NCI-H2029 (cell line): ENCODE results near the gene OR3A2.
"Not testable (repeated sequence)": the region's sequence is repeated elsewhere in the genome, so short reads cannot be mapped to it uniquely, and the experiment has no call there.

Experiments
- DNase-seq: peaks from one replicate; lab custom pipeline; 2025; lab: John Stamatoyannopoulos, UW

OR3A2 gene

DNA sequence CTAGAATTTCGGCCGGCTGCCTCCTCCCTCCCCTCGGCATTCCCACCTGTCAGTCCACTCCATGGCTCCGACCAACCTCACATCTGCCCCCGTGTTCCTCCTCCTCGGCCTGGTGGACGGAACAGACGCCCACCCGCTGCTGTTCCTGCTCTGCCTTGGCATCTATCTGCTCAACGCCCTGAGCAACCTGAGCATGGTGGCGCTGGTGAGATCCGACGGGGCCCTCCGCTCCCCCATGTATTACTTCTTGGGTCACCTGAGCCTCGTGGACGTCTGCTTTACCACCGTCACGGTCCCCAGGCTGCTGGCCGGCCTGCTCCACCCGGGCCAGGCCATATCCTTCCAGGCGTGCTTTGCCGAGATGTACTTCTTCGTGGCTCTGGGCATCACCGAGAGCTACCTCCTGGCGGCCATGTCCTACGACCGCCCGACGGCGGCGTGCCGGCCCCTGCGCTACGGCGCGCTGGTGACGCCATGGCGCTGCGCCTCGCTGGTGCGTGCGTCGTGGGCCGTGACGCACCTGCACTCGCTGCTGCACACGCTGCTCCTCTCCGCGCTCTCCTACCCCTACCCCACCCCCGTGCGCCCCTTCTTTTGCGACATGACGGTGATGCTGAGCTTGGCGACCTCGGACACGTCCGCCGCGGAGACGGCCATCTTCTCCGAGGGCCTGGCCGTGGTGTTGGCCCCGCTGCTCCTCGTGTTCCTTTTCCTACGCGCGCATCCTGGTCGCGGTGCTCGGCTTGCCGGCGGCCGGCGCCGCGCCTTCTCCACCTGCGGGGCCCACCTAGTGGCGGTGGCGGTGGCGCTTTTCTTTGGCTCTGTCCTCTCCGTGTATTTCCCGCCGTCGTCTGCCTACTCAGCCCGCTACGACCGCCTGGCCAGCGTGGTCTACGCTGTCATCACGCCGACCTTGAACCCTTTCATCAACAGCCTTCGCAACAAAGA lies at the start of gene OR3A2:
Gene OR3A2 (minus strand): TSS at position 440 of the 948 bp plus-strand sequence.
- DNase-seq: no peak

DNA sequence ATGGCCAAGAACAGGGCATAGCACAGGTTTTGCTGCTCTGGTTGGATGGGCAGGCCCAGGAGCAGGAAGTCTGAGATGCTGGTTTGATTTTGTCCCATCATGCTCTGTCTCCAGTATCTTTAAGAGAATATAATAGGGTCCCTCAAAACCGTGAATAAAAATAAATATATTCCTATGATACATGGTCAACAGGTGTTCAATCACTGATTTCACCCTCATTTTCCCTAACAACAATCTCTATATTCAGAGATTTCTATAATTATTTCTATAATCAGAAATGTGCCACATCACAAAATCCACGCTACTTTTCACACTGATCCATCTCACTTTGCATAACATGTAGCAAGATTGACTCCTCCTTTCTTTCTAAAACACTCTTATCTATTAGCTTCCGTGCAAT lies 47.6 kb upstream of the OR3A2 start, which contains the start of gene OR1E2:
Gene OR1E2 (minus strand): TSS at position 101 of the 400 bp plus-strand sequence. CDS start 0 bp downstream, at position 101.
- DNase-seq: no peak

GRCh38 chr17:3433215-3433614 lies 47.1 kb upstream of the OR3A2 start:
- not testable (repeated sequence) for DNase-seq

- DNase-seq: no peak
Measured at GRCh38 chr17:3418222-3418621, 32.1 kb upstream of the OR3A2 start.

GRCh38 chr17:3415610-3416009 lies 29.5 kb upstream of the OR3A2 start:
- DNase-seq: no peak

- not testable (repeated sequence) for DNase-seq
Measured at GRCh38 chr17:3412216-3412615, 26.1 kb upstream of the OR3A2 start.

DNA sequence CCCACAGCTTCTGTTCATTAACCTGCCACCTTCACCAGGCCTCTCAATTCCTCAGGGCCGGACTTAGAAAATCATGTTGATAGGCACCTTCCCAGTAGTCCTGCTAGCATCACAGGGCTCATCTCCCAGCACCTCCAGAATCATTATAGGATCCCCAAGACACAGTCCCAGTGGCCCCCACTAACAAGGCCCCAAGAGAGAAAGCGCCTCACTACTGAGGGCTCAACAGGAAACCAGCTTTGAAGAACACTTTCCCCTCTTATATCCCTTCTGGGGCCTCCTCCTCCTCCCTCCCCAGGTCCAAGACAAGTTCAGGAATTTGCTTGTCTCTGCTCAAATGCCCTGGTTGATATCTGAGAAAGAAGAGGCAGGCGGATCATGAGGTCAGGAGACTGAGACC lies 25.0 kb upstream of the OR3A2 start, which contains the start of gene OR3A3:
Gene OR3A3 (plus strand): TSS at position 301 of the 400 bp plus-strand sequence.
- DNase-seq: no peak

- not testable (repeated sequence) for DNase-seq
Measured at GRCh38 chr17:3403856-3404255, 17.7 kb upstream of the OR3A2 start.

DNA sequence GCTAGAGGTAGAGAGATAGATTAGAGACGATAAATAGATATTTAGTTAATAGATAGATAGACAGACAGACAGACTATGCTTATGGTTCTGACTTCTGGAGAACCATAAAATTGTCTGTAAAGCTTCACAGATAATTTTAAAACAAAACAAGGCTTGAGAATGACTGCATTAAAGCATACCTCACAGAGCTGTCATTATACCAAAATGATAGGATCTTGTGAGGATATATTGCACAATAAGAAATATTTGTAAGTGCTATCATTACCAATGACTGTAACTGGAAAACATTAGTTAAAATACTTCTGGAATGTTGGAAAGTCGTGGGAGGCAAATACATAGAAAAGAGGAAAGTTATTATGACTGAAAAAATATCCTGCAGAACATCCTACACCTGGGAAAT lies 15.7 kb upstream of the OR3A2 start:
- no peak for DNase-seq

GRCh38 chr17:3400055-3400454 lies 13.9 kb upstream of the OR3A2 start:
- no peak for DNase-seq

DNA sequence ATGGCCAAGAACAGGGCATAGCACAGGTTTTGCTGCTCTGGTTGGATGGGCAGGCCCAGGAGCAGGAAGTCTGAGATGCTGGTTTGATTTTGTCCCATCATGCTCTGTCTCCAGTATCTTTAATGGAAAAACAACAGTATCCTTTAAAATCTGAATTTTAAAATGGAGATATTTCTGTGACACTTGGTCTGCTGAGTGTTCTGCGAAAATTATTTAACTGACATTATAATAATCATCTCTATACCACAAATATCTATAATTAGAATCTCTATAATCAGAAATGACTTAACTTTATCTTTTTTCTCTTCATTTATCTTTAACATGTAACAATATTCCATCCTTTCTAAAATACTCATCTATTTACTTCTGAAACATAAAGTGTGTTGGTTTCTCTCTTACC lies 12.2 kb upstream of the OR3A2 start, which contains the start of gene OR1E1:
Gene OR1E1 (minus strand): TSS at position 101 of the 400 bp plus-strand sequence. CDS start 0 bp downstream, at position 101.
- DNase-seq: no peak

DNA sequence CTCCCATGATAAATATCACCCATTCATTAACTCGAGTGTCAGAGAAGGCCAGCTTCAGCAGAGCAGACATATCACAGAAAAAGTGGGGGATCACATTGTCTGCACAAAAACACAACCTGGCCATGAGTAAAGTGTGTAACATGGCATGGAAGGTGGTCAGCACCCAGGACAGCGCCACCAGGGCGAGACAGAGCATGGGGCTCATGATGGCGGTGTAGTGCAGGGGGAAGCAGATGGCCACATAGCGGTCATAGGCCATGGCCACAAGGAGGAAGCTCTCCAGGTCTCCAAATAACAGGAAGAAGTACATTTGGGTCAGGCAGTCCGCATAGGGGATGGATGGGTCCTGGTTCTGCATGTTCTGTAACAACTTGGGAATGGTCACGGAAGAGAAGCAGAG lies 11.7 kb upstream of the OR3A2 start:
- not testable (repeated sequence) for DNase-seq

DNA sequence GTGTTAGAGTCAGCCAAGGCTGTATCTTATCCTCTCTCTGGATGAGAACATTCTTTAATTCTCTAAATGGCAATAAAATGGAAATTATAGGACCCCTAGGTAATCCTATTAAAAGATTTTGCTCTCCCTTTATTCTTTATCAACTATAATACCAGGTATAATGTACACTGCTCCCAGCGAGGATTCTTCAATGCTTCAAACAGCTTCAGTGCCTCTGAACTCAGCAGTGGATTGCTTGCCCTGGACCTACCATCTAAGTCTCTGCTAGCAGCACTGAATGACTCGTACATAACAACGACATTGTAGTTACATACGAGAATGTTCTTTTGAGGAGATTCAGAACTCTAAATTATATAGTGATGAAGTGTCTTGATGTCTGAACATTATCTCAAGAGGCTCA lies 3.7 kb upstream of the OR3A2 start:
- DNase-seq: no peak

DNA sequence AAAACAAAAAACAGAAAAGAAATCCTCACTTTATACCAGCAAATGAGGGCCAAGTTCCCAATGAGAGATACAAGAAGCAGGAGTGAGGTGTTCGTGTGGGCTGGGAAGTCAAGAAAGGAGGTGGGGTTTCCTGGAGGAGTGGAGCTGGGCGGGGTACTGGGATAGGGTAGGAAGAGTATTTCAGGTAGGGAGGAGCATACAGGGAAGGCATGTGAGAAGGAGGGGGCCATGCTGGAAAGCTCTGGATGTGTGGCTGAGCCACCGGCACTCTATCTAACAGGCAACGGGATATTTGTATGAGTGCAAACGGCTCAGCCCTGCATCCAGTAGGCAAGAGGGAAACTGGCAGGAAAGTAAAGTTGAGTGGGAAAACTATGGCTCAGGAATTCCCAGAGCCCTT lies 4.2 kb downstream of the OR3A2 start:
- DNase-seq: no peak

GRCh38 chr17:3378321-3378720 lies 7.8 kb downstream of the OR3A2 start:
- DNase-seq: no peak

- DNase-seq: not testable (repeated sequence)
Measured at GRCh38 chr17:3371167-3371566, 14.9 kb downstream of the OR3A2 start.

GRCh38 chr17:3342782-3343181 lies 43.3 kb downstream of the OR3A2 start:
- DNase-seq: not testable (repeated sequence)

DNA sequence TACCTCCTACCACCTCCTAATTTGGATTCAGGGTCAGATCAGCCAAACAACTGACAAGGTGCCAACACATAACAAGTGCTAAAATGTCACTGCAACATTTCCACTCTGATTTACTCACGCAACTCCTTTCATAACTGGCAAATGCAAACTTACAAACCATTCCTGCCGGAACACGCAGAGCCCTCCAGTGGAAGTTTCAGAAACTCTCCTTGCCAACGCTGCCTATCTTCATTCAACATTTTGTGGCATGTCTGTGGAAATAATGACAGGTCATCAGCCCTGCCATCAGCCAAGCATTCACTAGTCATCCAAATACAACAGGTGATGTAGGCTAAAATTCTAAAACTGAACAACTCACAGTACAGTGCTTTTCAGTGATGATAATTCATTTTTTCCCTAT lies 50.2 kb downstream of the OR3A2 start:
- no peak for DNase-seq

GRCh38 chr17:3318336-3318735 lies 67.8 kb downstream of the OR3A2 start:
- DNase-seq: no peak

DNA sequence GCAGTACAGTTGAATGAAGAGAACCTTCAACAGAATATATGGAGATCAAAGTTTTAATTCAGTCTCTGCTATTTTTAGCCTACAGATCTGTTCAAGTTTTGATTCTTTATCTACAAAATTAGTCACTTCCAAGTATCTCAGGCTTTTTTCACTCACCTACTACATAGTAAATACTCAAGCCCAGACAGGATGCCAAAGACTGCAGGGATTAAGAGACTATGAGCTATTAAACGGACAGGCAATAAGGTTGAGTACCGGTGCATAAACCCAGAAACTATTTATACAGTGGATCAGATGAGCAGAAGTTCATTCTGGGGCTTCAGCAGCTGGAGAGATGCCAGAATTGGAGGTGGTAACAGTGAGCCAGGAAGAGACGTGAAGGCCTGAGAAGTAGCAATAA lies 69.3 kb downstream of the OR3A2 start:
- DNase-seq: no peak

DNA sequence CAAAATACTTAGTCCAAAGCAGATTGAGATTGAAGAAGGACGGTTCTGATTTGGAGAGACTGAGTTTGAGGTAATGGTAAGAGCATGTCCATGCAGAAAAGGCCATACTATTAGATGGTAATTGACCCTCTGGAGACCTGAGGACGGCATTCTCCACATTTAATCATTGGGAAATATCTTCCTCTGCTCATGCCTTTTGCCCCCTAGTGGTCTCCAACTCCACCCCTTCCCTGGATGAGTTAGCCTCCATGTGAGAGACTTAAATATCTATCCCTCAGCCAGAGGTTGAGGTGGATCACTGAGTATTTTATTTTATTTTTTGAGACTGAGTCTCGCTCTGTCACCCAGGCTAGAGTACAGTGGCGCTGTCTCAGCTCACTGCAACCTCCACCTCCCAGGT lies 77.5 kb downstream of the OR3A2 start:
- DNase-seq: no peak

DNA sequence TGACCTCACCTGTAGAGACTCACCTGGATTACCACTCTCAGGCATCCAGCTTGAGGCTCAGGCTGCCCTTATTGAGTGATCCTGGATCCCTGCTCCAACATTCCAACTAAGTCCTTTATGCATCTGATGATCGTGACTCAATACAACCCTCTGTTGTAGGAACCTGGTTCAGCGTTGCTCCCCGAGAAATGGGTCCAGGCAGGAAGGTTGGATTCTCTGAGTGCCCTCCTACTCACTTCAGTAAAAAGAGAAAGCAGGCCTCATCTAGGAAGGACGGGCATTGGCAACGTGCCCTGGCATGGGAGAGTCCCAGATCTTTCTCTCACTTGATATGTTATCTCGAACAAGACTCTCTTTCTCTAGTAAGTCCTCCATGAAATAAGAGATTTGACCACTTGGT lies 87.8 kb downstream of the OR3A2 start, which contains the start of gene OR3A1:
Gene OR3A1 (minus strand): TSS at position 101 of the 400 bp plus-strand sequence. CDS start 5,778 bp downstream, outside the sequence.
- no peak for DNase-seq

DNA sequence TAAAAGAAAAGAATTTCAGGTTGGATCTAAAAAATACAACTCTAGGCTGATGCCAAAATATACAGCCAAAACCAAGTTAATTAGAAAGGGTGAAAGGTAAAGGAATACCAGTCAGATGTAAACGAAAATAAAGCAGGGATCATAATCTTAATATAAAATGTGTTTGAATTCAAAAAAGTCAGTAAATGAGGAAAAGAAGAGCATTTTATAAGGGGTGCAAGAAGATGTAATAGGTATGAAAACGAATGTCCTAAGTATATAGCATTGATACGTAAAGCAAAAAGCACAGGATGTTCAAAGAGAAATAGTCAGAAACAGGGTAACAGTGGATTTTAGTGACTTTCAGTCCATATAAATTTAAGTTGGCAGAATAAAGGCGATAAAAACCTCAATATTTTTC lies 90.5 kb downstream of the OR3A2 start:
- DNase-seq: no peak
